Daoy (cell line): ENCODE results near the gene GPD1. TPM values are rescaled to one million over a fixed set of nuclear protein-coding genes. Genes with fewer than 3 reads are reported as not detected.
A peak's percentile ranks its signal among the peaks of the same experiment; 100 is the strongest.
"Not testable (repeated sequence)": the region's sequence is repeated elsewhere in the genome, so short reads cannot be mapped to it uniquely, and the experiment has no call there.

Experiments used
- DNase-seq: peaks from one replicate; pipeline ENCODE4 v3.0.0-alpha.2; 2015; ENCODE audit warnings: low read depth
- total RNA-seq: library from RNA; depleted of rRNA; stranded (reverse); fragments of >200 nt; shearing (Covaris generic); gene quantifications from 2 replicates; pipeline ENCODE4 v1.2.3, GENCODE V29; 2014; rRNA removed

The GPD1 gene
- total RNA-seq, 1 experiment from 2014 or later, result 0.29 TPM

DNA sequence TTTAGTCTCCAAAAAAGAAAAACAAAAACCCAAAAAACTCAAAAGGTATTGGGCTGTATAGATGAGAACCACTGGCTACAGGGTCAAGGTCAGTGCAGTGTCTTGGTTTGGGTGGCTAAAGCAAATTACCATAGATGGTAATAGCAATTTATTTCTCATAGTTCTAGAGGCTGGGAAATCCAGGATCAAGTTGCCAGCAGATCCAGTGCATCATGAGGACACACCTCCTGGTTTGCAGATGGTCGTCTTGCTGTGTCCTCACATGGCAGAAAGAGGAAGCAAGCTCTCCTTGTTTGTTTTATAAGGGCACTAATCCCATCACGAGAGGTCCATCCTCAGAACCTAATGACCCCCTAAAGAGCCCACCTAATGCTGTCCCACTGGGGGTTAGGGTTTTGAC lies 19.4 kb downstream of the GPD1 start:
- no peak for DNase-seq

DNA sequence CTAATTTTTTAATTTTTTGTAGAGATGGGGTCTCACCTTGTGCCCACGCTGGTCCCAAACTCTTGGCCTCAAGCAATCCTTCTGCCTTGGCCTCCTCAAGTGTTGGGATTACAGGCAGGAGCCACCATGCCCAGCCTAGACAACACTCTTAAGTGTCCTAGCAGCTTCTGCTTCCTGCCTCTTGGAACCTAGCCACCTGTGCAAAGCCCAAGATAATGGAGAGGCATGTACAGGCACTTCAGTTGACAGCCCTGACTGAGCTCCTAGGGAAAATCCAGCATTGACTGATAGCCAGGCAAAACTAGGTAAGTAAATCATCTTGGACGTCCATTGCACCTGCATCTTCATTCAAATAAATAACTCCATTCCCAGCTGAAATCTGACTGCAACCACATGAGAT lies 23.7 kb downstream of the GPD1 start:
- DNase-seq, result no peak

DNA sequence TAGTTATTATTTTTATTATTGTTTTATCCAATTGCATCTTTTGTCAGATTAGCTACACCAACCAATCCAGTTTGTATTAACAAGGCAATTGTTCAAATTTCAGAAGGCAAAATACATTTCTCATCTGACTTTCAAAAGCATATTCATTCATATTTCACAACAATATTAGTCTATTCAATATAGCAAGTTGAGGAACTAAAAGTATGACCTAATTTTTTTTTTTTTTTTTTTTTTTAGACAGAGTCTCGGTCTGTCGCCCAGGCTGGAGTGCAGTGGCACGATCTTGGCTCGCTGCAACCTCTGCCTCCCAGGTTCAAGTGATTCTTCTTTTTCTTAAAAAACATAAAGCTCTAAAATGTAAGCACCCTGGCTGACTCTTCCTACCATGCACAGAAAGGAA lies 25.5 kb downstream of the GPD1 start:
- DNase-seq, result no peak

DNA sequence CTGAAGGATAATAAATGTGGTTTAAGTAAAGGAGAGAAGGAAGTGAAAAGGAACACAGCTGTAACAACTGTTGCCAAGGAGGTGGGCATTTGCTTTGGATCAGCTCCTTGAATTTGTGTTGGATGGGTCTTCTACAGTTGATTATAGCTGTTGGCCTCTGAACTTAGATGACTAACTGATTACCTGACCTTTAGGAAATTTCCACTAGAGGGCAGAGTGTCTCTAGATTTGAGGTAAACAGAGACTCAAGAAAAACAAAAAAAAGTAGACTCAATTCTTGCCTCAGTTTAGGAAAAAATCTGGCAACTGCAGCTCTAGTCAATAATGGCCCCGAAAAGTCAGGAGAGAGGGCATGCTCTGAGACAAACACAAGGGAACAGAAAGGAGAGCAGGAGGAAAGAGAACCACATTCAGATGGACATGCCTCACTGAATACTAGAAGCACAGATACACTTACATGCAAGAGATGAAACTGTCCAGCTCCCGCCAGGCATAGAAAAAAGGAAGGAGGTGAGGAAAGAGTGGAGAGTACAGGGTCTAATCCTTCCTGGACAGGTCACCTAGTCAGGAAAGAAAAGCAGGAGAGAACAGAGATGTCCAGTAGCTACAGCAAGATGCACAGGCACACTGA lies 28.8 kb downstream of the GPD1 start:
- DNase-seq, result peak; percentile 28

DNA sequence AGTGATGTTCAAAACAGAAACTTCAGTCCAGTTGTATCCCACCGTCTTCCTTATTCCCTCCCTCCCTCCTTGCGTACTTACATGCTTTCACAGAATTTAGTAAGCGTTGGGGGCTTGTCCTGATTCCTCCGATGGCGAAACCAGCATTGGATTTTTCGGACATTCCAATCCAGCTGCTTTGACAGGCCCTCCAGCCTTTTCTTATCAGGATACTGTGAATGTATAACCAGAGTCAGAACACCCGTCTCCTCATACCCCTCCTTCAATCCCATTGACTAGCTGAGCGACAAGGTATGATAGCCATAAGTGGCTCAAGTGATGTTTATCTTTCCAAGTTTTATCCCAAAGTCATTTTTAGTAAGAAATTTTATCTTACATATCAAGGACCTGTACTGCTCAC lies 39.2 kb downstream of the GPD1 start:
- DNase-seq, result no peak

DNA sequence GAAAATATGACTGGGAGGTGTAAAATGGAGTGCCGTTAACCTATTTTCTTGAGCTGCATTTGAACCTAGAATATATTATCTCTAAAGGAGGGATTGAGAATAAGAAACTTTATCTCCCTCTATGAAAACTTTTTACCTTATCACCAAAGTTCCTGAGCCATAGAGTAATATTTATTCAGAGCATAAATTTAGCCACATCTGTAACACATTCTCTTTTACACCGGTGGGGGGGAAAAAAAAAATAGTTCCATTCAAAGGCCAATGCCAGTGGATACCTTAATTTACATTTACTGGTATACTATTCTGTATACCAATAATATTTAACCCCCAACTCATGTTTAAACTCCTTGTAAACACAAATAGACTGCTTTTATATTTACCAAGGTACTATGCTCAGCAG lies 41.6 kb downstream of the GPD1 start:
- no peak for DNase-seq

DNA sequence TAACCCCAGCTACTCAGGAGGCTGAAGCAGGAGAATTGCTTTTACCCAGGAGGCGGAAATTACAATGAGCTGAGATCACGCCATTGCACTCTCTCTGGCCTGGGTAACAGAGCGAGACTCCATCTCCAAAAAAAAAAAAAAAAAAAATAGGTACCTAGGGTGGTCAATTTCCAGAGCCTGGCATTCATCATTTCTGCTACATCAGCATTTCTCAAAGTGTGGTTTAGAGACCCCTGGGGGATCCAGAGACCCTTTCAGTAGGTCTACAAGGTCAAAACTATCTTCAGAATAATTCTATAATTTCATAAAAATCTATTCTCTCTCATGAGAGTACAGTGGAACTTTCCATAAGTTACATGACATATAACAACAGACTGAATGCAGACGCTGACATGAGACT lies 43.5 kb downstream of the GPD1 start:
- DNase-seq, result no peak

DNA sequence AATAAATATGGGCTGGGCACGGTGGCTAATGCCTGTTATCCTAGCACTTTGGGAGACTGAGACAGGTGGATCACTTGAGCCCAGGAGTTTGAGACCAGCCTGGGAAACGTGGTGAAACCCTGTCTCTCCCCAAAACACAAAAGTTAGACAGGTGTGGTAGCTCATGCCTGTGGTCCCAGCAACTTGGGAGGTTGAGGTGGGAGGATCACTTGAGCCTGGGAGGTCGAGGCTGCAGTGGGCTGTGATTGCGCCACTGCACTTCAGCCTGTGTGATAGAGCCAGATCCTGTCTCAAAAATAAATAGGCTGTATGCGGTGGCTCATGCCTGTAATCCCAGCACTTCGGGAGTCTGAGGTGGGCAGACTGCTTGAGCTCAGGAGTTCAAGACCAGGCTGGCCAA lies 44.2 kb downstream of the GPD1 start:
- DNase-seq, result not testable (repeated sequence)

DNA sequence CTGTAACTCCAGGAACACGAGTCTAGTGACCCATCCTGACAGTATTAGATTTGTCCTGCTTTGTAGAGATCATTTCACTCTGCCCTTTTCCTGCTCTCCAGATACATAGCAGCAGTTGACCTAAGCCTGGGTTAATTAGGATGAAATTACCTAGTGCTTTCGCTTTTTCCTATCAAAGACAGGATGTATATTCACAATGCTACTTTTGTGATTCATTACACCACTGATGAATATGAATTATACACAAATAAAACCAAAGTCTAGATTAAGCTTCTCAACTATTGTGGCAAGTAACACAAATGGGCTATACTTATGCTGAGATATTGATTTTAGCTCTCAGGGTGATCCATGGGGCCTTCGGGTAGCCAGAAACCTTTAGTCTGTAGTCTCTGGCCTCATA lies 45.5 kb downstream of the GPD1 start:
- DNase-seq, result no peak

DNA sequence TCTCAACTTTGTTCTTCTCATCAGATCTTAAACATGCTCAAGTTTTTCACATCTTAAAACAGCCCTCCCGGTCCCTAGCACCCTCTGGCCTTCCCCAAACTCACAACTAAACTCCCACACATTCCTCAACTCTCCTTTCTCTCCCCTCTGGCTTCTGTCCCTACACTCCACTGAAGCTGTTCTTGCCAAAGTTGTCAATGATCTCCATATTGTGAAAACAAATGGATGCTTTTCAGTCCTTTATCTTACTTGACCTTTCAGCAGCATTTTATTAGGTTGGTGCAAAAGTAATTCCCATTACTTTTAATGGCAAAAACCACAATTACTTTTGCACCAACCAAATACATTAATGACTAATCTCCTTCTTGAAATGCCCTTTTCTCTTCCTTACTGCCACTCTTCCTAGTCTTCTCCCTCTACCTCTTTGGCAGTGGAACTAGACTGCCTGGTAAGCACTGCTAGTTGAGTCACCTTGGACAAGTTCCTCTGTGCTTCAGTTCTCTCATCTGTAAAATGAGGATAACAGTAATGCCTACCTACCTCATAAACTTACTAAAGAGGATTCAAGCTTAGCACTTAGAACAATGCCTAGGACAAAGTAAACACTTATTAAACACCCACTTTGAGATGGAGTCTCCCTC lies 47.4 kb downstream of the GPD1 start:
- DNase-seq, result no peak

DNA sequence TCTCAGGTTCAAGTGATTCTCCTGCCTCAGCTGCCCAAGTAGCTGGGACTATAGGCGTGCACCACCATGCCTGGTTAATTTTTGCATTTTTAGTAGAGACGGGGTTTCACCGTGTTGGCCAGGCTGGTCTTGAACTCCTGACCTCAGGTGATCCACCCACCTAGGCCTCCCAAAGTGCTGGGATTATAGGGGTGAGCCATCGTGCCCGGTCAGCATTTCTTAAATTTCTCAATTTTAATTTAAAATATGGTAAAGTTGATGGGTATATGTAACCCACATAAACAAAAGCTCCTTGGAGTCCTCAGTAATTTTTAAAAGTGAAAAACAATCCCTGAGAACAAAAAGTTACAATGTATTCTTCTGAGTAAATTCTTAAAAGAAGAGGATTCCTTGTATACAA lies 51.1 kb downstream of the GPD1 start:
- not testable (repeated sequence) for DNase-seq

DNA sequence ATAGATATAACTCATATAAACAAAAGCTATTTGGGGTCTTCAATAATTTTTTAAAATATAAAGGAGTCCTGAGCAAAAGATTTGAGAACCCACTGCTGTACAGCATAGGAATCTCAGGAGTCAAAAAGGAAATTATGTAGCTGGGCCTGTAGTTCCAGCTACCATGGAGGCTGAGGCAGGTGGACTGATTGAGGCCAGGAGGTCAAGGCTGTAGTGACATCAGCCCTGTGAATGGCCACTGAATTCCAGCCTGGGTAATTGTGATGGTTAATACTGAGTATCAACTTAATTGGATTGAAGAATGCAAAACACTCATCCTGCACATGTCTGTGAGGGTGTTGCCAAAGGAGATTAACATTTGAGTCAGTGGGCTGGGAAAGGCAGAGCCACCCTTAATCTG lies 52.8 kb downstream of the GPD1 start:
- no peak for DNase-seq

DNA sequence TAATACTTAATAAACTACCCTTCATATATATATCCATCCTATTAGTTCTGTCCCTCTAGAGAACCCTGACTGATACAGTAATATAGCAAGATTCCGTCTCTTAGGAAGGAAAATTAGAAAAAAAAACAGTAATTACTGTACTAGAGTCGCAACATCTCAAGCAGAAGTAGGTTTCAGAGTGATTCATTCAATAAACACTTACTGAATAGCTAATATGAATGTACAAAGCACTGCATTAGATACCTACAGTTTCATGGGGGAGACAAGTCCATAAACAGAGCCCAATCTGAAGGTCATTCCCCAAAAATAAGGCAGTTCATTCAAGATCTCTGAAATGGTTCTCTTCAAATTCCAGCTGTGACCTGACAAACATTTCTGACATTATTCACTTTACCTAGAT lies 53.5 kb downstream of the GPD1 start:
- DNase-seq, result no peak

DNA sequence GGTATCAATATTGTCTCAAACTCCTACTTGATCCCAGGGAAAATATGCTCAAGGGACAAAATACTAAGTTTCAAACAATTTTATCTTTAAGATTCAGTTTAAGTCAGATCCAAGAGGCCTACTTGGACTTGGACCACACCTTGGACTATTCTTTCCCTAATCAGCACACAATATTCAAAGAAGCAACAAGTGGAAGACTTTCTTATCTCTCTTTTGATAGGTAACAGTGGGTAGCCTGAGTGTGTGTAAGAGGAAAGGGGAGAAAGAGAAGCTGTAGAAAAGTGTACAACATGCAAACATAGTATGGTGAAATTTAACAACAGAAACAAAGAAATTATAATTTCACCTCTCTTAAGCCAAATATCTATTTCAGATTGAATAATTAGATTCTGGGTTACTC lies 56.8 kb downstream of the GPD1 start:
- no peak for DNase-seq

Other genes starting within 250 kb of the GPD1 start
- 0.34 TPM in 1 of 2 replicates, not detected in the other for gene FAIM2, start 200.1 kb upstream of the GPD1 start, total RNA-seq
- not detected in 2 replicates for gene AQP2, start 153.3 kb upstream of the GPD1 start, total RNA-seq
- not detected in 2 replicates for gene AQP5, start 142.1 kb upstream of the GPD1 start, total RNA-seq
- gene AQP6, start 131.1 kb upstream of the GPD1 start, total RNA-seq, result 0.11 TPM in 1 of 2 replicates, not detected in the other
- gene RACGAP1, start 78.5 kb upstream of the GPD1 start, total RNA-seq, result 223 and 292 TPM in 2 replicates
- gene ASIC1, start 46.4 kb upstream of the GPD1 start, total RNA-seq, result not detected in 2 replicates
- gene SMARCD1, start 18.7 kb upstream of the GPD1 start, total RNA-seq, result 79.4 and 98.4 TPM in 2 replicates
- 48.5 and 67.8 TPM in 2 replicates for gene COX14, start 8.2 kb downstream of the GPD1 start, total RNA-seq
- gene CERS5, start 63.4 kb downstream of the GPD1 start, total RNA-seq, result 18.2 and 36.6 TPM in 2 replicates
- gene LIMA1, start 179.5 kb downstream of the GPD1 start, total RNA-seq, result 143 and 166 TPM in 2 replicates